GM11168 (cell line): ENCODE results near the gene AGMO.

Experiments used
- in situ Hi-C: fragments of 300-500 bp; cut with MboI; formaldehyde crosslinking; loops from one replicate; pipeline ENCODE4 v1.12.0; 2022; ENCODE audit warnings: low sequenced_read_pairs; ENCODE audit not compliant: unreplicated experiment

The AGMO gene

DNA sequence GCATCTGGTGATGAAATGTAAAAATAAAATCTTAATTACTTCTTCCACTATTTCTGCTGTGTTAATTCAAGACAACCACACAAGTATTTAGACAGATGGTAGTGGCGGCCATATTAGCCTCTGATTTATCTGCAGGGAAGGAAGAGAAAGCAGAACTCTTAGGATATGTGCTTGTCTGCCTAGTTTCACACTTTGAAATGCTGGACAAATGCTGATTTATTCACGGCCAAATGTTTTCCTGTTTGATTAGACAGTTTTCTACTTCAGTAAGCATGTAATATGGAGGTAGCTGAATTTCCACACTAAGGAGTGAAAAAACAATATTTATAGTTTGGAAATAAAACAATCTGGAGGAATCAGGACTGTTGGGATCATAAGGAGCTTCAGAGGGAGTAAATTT lies 158.1 kb downstream of the AGMO start:
- in situ Hi-C loops = no loop called here

- in situ Hi-C loops = no loop called here
Observed at GRCh38 chr7:15403315-15403714, 158.5 kb downstream of the AGMO start.

DNA sequence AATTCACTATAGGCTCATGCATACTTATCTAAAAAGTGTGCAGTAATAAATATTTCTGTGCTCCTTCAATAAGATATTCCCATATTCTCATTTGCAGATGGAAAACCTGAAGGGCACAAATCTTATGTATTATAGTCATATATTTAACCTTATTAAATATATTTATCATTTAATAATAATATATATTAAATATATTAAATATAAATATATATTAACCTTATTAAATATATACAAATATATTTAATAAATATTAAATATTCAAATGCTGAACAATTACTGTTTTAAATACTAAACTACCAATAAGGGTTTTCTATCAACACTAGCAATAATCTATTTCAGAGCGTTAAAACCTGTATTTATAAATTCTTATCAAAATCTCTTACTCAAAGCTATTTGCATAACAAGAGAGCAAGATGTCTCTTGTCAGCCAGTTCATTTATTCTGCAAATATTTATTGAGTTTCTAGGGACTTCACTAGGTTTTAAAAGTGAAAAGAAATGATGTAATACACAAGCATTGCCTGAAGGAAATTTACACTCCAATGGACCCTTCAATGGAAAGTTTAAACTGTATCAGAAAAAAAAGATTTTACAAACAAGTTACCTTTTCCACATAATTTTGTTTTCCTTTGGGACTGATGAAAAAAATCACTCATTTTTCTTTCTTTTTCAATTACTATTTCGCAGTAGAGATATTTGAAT lies 159.2 kb downstream of the AGMO start:
- in situ Hi-C loops = no loop called here

GRCh38 chr7:15400440-15400839 lies 161.4 kb downstream of the AGMO start:
- in situ Hi-C loops = no loop called here

- in situ Hi-C loops = no loop called here
Observed at GRCh38 chr7:15399441-15399840, 162.4 kb downstream of the AGMO start.

GRCh38 chr7:15397922-15398760 lies 163.7 kb downstream of the AGMO start:
- in situ Hi-C loops = no loop called here

DNA sequence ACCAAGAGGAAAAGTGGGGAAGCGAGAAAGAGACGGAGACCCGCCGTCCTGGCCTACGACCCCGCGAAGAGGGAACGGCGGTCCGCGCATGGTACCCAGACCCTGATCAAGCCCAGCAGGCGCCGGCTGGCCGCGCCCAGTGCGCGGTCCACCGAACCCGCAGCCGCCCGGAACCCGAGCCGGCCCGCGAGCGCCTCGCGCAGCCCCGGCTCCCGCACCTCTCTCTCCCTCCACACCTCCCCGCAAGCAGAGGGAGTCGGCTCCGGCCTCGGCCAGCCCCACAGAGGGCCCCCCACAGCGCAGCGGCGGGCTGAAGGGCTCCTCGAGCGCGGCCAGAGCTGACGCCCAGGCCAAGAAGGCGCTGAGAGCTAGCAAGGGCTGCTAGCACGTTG lies 164.7 kb downstream of the AGMO start:
- in situ Hi-C loops = no loop called here

DNA sequence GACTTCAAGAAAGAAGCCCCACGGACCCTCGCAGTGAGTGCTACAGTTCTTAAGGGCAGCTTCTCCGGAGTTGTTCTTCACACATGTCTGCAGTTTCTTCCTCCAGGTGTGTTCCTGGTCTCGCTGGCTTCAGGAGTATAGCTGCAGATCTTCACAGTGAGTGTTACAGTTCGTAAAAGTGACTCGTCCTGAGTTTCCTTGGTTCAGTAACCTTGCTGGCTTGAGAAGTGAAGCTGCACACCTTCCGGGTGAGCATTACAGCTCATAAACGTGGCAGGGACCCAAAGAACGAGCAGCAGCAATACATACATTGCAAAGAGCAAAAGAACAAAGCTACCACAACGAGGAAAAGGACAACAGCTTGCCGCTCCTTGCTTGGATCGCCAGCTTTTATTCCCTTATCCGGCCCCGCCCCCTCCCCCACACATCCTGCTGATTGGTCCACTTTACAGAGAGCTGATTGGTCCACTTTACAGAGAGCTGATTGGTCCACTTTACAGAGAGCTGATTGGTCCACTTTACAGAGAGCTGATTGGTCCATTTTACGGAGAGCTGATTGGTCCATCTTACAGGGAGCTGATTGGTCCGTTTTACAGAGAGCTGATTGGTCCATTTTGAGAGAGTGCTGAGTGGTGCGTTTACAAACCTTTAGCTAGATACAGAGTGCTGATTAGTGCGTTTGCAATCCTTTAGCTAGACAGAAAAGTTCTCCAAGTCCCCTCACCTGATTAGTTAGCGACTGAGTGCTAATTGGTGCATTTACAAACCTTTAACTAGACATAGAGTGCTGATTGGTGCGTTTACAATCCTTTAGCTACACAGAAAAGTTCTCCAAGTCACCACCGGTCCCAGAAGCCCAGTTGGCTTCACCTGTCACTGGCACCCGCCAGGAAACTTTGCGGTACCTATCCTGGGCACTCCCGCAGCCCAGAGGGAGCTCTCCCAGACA lies 165.3 kb downstream of the AGMO start:
- in situ Hi-C loops = no loop called here

DNA sequence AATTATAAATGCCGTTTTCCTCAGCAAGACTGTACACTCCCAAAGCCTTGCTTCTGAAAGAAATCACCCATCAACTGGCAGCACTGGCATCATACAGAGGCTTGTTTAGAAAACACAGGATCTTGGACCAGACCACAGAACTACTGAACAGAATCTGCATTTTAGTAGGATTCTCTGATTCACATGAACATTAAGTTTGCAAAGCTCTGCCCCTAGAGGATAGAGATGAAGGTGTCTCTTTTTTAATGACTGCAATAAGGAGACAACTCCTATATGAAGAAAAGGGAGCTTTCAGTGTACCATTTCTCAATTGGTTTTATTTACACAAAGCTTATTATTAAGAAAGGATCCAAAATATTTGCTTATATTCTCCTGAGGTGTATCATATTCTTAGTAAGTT lies 172.7 kb downstream of the AGMO start:
- in situ Hi-C loops = no loop called here

- in situ Hi-C loops = no loop called here
Observed at GRCh38 chr7:15378494-15379145, 183.2 kb downstream of the AGMO start.

GRCh38 chr7:15376600-15376999 lies 185.2 kb downstream of the AGMO start:
- in situ Hi-C loops = no loop called here

DNA sequence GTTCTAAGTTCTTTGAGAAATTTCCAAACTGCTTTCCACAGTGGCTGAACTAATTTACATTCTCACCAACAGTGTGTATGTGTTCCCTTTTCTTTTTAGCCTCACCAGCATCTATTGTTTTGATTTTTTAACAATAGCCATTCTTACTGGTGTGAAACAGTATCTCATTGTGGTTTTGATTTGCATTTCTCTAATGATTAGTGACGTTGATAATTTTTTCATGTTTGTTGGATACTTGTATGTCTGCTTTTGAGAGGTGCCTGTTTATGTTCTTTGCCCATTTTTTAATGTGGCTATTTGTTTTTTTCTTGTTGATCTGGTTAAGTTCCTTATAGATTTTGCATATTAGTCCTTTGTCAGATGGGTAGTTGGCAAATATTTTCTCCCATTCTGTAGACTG lies 191.4 kb downstream of the AGMO start:
- in situ Hi-C loops = no loop called here

DNA sequence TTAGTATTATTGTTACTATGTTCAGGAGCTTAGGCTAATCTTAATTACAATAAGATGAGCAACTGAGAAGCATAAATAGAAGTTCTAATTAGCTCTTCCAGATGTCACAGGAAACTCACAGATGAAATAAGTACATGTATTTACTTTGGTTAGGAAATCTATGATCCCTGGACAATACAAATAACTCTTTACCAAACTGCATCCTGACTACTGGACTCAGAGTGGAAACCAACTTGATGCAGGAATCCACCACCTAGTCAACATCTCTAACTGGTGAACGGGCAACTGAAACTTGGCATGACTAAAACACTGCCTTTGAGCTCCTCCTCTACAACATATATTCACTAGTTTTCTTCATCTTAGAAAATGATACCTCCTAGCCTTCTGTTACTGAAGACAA lies 193.2 kb downstream of the AGMO start:
- in situ Hi-C loops = no loop called here

DNA sequence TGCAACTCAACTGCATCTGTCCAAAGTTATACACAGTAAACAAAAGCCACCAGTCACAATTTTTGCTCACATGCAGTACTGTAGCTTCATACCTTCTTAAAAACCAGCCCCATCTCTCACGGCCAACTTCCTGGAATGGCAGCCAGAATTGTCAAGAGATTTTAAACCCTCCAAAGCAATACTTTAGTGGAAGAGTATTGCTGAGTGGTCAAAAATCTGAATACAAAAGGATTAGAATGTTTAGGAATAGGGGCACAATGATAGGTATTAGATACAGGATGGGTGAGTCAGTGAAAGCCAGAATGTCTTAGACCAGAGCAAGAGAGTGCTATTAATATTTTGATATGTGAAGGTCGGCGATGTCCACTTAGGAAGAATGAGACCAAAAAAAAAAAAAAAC lies 193.9 kb downstream of the AGMO start:
- in situ Hi-C loops = no loop called here

GRCh38 chr7:15358112-15358511 lies 203.7 kb downstream of the AGMO start:
- in situ Hi-C loops = no loop called here

- in situ Hi-C loops = no loop called here
Observed at GRCh38 chr7:15352421-15353206, 209.2 kb downstream of the AGMO start.

GRCh38 chr7:15345216-15345615 lies 216.6 kb downstream of the AGMO start:
- in situ Hi-C loops = no loop called here

- in situ Hi-C loops = no loop called here
Observed at GRCh38 chr7:15341817-15342216, 220.0 kb downstream of the AGMO start.

DNA sequence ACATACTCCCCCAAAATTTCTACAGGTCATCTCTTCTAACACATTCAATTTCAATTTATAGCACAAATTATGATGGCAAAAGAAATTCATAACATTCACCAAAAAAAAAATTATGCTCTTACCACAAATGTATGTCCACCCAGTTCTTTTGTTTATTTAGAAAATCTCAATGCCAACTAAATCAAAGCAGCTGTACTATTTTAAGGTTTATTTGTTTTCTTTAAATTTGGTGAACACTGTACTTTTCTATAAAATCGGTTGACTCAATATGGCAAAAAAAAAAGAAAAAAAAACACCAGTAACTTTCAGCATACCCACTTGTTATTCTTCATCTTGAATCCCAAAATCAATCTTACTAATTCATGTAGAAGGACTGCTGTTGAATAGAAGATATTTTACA lies 225.7 kb downstream of the AGMO start:
- in situ Hi-C loops = no loop called here
